K562 (cell line): Measurements from ENCODE around the gene LIN28A. TPM values are rescaled to one million over a fixed set of nuclear protein-coding genes. Genes with fewer than 3 reads are reported as not detected.

Experiments used
- ELF4 ChIP-seq: fragments of 450-650 bp; formaldehyde crosslinking; IDR thresholded peaks from 2 replicates; pipeline ENCODE4 v1.4.0; 2022; ENCODE audit warnings: missing genetic modification characterization
- FOSL1 ChIP-seq: fragments of 200-800 bp; sonication (Bioruptor generic); conservative IDR thresholded peaks from 2 replicates; pipeline ENCODE4 v1.6.1; 2016; ENCODE audit warnings: missing genetic modification characterization, missing compliant biosample characterization
- FOXM1 ChIP-seq, 2 experiments: fragments of 450-650 bp in 1 of 2; sonication (generic) in 1 of 2; formaldehyde crosslinking in 1 of 2; IDR thresholded peaks; 2 replicates each; pipeline versions ENCODE4 v1.6.1 to v1.9.0; 2017 to 2022; ENCODE audit warnings: low read depth in 2 of 2, mild to moderate bottlenecking in 2 of 2, missing genetic modification reagents in 1 of 2, moderate library complexity in 1 of 2
- GATA2 ChIP-seq: sonication (generic); formaldehyde crosslinking; IDR thresholded peaks from 2 replicates; pipeline ENCODE4 v1.4.0; 2020; ENCODE audit warnings: mild to moderate bottlenecking, missing genetic modification reagents
- HCFC1 ChIP-seq: IDR thresholded peaks from 2 replicates; pipeline ENCODE4 v1.6.1; 2012; ENCODE audit warnings: low read depth, low read length, improper control_type of control experiment
- HIVEP1 ChIP-seq: fragments of 250-450 bp; sonication (Bioruptor Pico); IDR thresholded peaks from 2 replicates; pipeline ENCODE4 v1.4.0; 2020; ENCODE audit warnings: mild to moderate bottlenecking
- KLF1 ChIP-seq: fragments of 450-650 bp; IDR thresholded peaks from 2 replicates; pipeline ENCODE4 v1.6.1; 2016; ENCODE audit warnings: missing genetic modification characterization, missing compliant biosample characterization
- MEF2D ChIP-seq: conservative IDR thresholded peaks from 2 replicates; pipeline ENCODE4 v1.6.1; 2016; ENCODE audit warnings: low read depth, missing genetic modification characterization, missing compliant biosample characterization
- MEIS2 ChIP-seq: fragments of 450-650 bp; IDR thresholded peaks from 2 replicates; pipeline ENCODE4 v1.6.1; 2014; ENCODE audit warnings: mild to moderate bottlenecking; ENCODE audit not compliant: partially characterized antibody
- SAFB ChIP-seq: fragments of 200-400 bp; formaldehyde crosslinking; IDR thresholded peaks from 2 replicates; pipeline ENCODE4 v1.6.1; 2017; ENCODE audit warnings: low read depth, low read length, borderline replicate concordance
- SUPT5H ChIP-seq: fragments of 450-650 bp; IDR thresholded peaks from 2 replicates; pipeline ENCODE4 v1.6.1; 2016
- TAF15 ChIP-seq: fragments of 200-400 bp; formaldehyde crosslinking; IDR thresholded peaks from 2 replicates; pipeline ENCODE4 v1.6.1; 2017; ENCODE audit warnings: mild to moderate bottlenecking, low read depth, low read length, moderate library complexity
- TEAD1 ChIP-seq, 2 experiments: fragments of 450-650 bp in 1 of 2; sonication (generic) in 1 of 2; formaldehyde crosslinking; IDR thresholded peaks; 2 replicates each; pipeline versions ENCODE4 v1.4.0 to v1.8.0; 2020 to 2022; ENCODE audit warnings: mild to moderate bottlenecking in 2 of 2, missing genetic modification reagents in 1 of 2
- ZEB2 ChIP-seq: fragments of 450-650 bp; IDR thresholded peaks from 2 replicates; pipeline ENCODE4 v1.6.1; 2016
- ZKSCAN8 ChIP-seq: fragments of 200-800 bp; sonication (Bioruptor generic); IDR thresholded peaks from 2 replicates; pipeline ENCODE4 v1.6.1; 2016; ENCODE audit warnings: missing genetic modification characterization, missing compliant biosample characterization
- ZNF12 ChIP-seq: sonication (generic); formaldehyde crosslinking; IDR thresholded peaks from 2 replicates; pipeline ENCODE4 v1.4.0; 2020; ENCODE audit warnings: mild to moderate bottlenecking, missing genetic modification reagents
- ZNF184 ChIP-seq: sonication (generic); formaldehyde crosslinking; IDR thresholded peaks from 2 replicates; pipeline ENCODE4 v1.5.0; 2020; ENCODE audit warnings: missing genetic modification reagents
- ZNF3 ChIP-seq: fragments of 250-450 bp; sonication (Bioruptor Pico); IDR thresholded peaks from 2 replicates; pipeline ENCODE4 v1.5.0; 2021; ENCODE audit warnings: mild to moderate bottlenecking, moderate library complexity
- ZNF408 ChIP-seq: fragments of 250-450 bp; sonication (Bioruptor Pico); IDR thresholded peaks from 2 replicates; pipeline ENCODE4 v1.4.0; 2020; ENCODE audit warnings: low read depth, mild to moderate bottlenecking, moderate library complexity
- ZNF778 ChIP-seq: fragments of 450-650 bp; formaldehyde crosslinking; IDR thresholded peaks from 2 replicates; pipeline ENCODE4 v1.4.0; 2020; ENCODE audit warnings: mild to moderate bottlenecking, moderate library complexity
- polyA plus RNA-seq, 8 experiments: library from polyadenylated mRNA; depleted of rRNA in 4 of 8; stranded (reverse) in 5 of 8; unstranded in 3 of 8; fragments of >200 nt; fragmentation: Nextera tagmentation in 2 of 8; fragmentation: Illumina TruSeq in 1 of 8; extraction: Ambion mirVana in 2 of 8; extraction: Trizol in 1 of 8; gene quantifications; 2 replicates each; pipeline versions ENCODE4 v1.2.1 to v1.2.3, GENCODE V29; 2011 to 2014; ENCODE audit warnings: inconsistent platforms in 1 of 8, missing spikeins in 1 of 8
- total RNA-seq, 7 experiments: library from RNA; depleted of rRNA in 6 of 7; stranded (reverse); fragments of >200 nt in 6 of 7; fragmentation: Illumina TruSeq in 2 of 7; extraction: Trizol in 2 of 7; gene quantifications; 2 replicates each; pipeline versions ENCODE4 v1.2.1 to v1.2.3, GENCODE V29; 2011 to 2021; ENCODE audit warnings: low replicate concordance in 1 of 7
- TF ChIP-seq, protein P1 (sequence below), 2 experiments: IDR thresholded peaks; 2 replicates each; pipeline ENCODE4 v1.6.1; 2011; ENCODE audit warnings: borderline replicate concordance in 1 of 2, control low read depth in 1 of 2, low read depth in 1 of 2, low read length in 1 of 2, mild to moderate bottlenecking in 1 of 2, mixed read lengths in 1 of 2, moderate library complexity in 1 of 2; ENCODE audit not compliant: insufficient read depth in 1 of 2, insufficient read length in 1 of 2, poor library complexity in 1 of 2, severe bottlenecking in 1 of 2; ENCODE audit errors: extremely low read depth in 1 of 2
- TF ChIP-seq, protein P2 (sequence below): sonication (generic); formaldehyde crosslinking; IDR thresholded peaks from 2 replicates; pipeline ENCODE4 v1.8.0; 2022; ENCODE audit warnings: missing genetic modification reagents, mild to moderate bottlenecking, moderate library complexity, borderline replicate concordance
- TF ChIP-seq, protein P3 (sequence below): fragments of 450-650 bp; formaldehyde crosslinking; IDR thresholded peaks from 2 replicates; pipeline ENCODE4 v1.4.0; 2020; ENCODE audit warnings: mild to moderate bottlenecking, moderate library complexity
- TF ChIP-seq, protein P4 (sequence below): fragments of 200-800 bp; sonication (Bioruptor generic); IDR thresholded peaks from 2 replicates; pipeline ENCODE4 v1.6.1; 2017; ENCODE audit warnings: missing genetic modification characterization, missing compliant biosample characterization

Gene LIN28A
- total and polyA plus RNA-seq, 9 of the 15 experiments (the other 6 are each of a cell fraction or from before 2014, with no cell fraction given) = 0.80 to 5.4 (median 3.9) TPM

DNA sequence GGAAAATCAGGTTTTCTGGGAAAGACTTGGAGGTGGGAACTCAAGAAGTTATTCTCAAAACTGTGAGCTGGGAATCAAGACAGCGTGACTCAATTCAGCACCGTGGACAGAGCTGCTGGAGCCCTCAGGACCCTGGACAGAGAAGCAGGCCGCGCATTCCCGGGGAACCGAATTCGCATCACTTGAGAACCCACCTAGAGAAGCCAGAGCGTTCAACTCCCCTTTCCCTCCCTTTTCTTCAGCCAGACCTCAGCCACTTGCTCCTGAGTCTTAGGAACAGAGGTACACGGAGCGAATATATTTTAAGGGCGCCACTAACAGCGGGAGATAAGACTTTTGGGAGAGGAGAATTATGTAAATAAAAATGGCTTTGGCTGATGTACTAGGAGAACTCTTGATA lies 2.0 kb upstream of the LIN28A start (continued):
- 0 out of 2 replicates have a peak, but pooled peaks have one; percentile 56 for TF ChIP-seq ZKSCAN8
- peak; percentile 96 for TF ChIP-seq ZNF12
- peak; percentile 67 for TF ChIP-seq FOSL1 (tag)
- TF ChIP-seq TAF15 = no peak
- peak; percentile 86 for TF ChIP-seq ZNF184
- no peak for TF ChIP-seq KLF1 (tag)
- peak; percentile 56 for TF ChIP-seq HCFC1
- peak; percentile 79; the same call in 1 of the 2 replicates for TF ChIP-seq ELF4 (CRISPR knock-in tag)
- no peak for TF ChIP-seq ZNF778 (CRISPR knock-in tag)
- no peak for TF ChIP-seq MEIS2
- TF ChIP-seq MEF2D (tag) = peak; percentile 72
- TF ChIP-seq, protein P1, sequence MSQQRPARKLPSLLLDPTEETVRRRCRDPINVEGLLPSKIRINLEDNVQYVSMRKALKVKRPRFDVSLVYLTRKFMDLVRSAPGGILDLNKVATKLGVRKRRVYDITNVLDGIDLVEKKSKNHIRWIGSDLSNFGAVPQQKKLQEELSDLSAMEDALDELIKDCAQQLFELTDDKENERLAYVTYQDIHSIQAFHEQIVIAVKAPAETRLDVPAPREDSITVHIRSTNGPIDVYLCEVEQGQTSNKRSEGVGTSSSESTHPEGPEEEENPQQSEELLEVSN (IDR thresholded peaks at IDR 0.05; ENCODE audit: borderline replicate concordance in 1 of 2, extremely low read depth in 1 of 2, insufficient read depth in 1 of 2, insufficient read length in 1 of 2, low read depth in 1 of 2, low read length in 1 of 2, poor library complexity in 1 of 2, severe bottlenecking in 1 of 2) = peak; percentile 13 to 66
- TF ChIP-seq ZNF3 (CRISPR knock-in tag) = no peak
- no peak for TF ChIP-seq SUPT5H
- TF ChIP-seq TEAD1 (CRISPR knock-in tag; IDR thresholded peaks at IDR 0.05) = peak; percentile 93 to 99
- no peak for TF ChIP-seq ZEB2
- peak; percentile 53; the same call in 1 of the 2 replicates for TF ChIP-seq HIVEP1 (CRISPR knock-in tag)
- no peak for TF ChIP-seq SAFB
- TF ChIP-seq, protein P2, sequence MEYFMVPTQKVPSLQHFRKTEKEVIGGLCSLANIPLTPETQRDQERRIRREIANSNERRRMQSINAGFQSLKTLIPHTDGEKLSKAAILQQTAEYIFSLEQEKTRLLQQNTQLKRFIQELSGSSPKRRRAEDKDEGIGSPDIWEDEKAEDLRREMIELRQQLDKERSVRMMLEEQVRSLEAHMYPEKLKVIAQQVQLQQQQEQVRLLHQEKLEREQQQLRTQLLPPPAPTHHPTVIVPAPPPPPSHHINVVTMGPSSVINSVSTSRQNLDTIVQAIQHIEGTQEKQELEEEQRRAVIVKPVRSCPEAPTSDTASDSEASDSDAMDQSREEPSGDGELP (CRISPR knock-in tag) = peak; percentile 96
- TF ChIP-seq, protein P3, sequence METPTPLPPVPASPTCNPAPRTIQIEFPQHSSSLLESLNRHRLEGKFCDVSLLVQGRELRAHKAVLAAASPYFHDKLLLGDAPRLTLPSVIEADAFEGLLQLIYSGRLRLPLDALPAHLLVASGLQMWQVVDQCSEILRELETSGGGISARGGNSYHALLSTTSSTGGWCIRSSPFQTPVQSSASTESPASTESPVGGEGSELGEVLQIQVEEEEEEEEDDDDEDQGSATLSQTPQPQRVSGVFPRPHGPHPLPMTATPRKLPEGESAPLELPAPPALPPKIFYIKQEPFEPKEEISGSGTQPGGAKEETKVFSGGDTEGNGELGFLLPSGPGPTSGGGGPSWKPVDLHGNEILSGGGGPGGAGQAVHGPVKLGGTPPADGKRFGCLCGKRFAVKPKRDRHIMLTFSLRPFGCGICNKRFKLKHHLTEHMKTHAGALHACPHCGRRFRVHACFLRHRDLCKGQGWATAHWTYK = peak; percentile 92; the same call in 1 of the 2 replicates
- TF ChIP-seq GATA2 = peak; percentile 79
- TF ChIP-seq FOXM1 (IDR thresholded peaks at IDR 0.05; ENCODE audit: low read depth) = no peak
- TF ChIP-seq FOXM1 (CRISPR knock-in tag; IDR thresholded peaks at IDR 0.05; ENCODE audit: low read depth) = peak; percentile 99
- TF ChIP-seq, protein P4, sequence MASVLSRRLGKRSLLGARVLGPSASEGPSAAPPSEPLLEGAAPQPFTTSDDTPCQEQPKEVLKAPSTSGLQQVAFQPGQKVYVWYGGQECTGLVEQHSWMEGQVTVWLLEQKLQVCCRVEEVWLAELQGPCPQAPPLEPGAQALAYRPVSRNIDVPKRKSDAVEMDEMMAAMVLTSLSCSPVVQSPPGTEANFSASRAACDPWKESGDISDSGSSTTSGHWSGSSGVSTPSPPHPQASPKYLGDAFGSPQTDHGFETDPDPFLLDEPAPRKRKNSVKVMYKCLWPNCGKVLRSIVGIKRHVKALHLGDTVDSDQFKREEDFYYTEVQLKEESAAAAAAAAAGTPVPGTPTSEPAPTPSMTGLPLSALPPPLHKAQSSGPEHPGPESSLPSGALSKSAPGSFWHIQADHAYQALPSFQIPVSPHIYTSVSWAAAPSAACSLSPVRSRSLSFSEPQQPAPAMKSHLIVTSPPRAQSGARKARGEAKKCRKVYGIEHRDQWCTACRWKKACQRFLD (CRISPR knock-in tag) = peak; percentile 99
- no peak for TF ChIP-seq ZNF408
